Lung (tissue), 12 donors: Measurements from ENCODE around the gene STK35. TPM values are rescaled to one million over a fixed set of nuclear protein-coding genes. Genes with fewer than 3 reads are reported as not detected.

Source experiments
- ATAC-seq: fragments of 200-7000 bp; cut with Tn5 transposase; one replicate; pipeline ENCODE4 v1.9.1; 2020; ENCODE audit warnings: moderate number of reproducible peaks; ENCODE audit not compliant: insufficient read depth, low FRiP score
- DNase-seq, 3 donors: peaks; one replicate each; pipeline ENCODE4 v3.0.0-alpha.2; 2013 to 2017
- H3K27ac ChIP-seq, 2 donors: one replicate each; pipeline ENCODE4 v1.5.1; 2013; ENCODE audit warnings: mild to moderate bottlenecking in 2 of 2, moderate library complexity in 2 of 2, control low read depth in 1 of 2, inconsistent platforms in 1 of 2, low read depth in 1 of 2, low read length in 1 of 2
- H3K27me3 ChIP-seq, 3 donors: one replicate each; pipeline ENCODE4 v1.5.1; 2013; ENCODE audit warnings: low read length in 2 of 3; ENCODE audit not compliant: control insufficient read depth in 3 of 3, insufficient read depth in 3 of 3
- H3K36me3 ChIP-seq, 4 donors: one replicate each; pipeline ENCODE4 v1.5.1; 2013; ENCODE audit warnings: low read length in 4 of 4, mild to moderate bottlenecking in 1 of 4, moderate library complexity in 1 of 4; ENCODE audit not compliant: control insufficient read depth in 4 of 4, insufficient read depth in 4 of 4
- H3K4me1 ChIP-seq, 5 donors: one replicate each; pipeline ENCODE4 v1.5.1; 2013; ENCODE audit warnings: low read length in 5 of 5, mild to moderate bottlenecking in 2 of 5, moderate library complexity in 1 of 5; ENCODE audit not compliant: control insufficient read depth in 5 of 5, insufficient read depth in 5 of 5
- H3K4me3 ChIP-seq: one replicate; pipeline ENCODE4 v1.5.1; 2013; ENCODE audit warnings: mild to moderate bottlenecking, control low read depth, moderate library complexity
- H3K9ac ChIP-seq, 2 donors: one replicate each; pipeline ENCODE4 v1.5.1; 2013; ENCODE audit warnings: low read length in 2 of 2, control low read depth in 1 of 2; ENCODE audit not compliant: insufficient read depth in 1 of 2
- H3K9me3 ChIP-seq, 4 donors: one replicate each; pipeline ENCODE4 v1.5.1; 2013; ENCODE audit warnings: low read length in 3 of 4, mild to moderate bottlenecking in 1 of 4, moderate library complexity in 1 of 4; ENCODE audit not compliant: control insufficient read depth in 4 of 4, insufficient read depth in 3 of 4
- WGBS, 2 donors: extraction: QIAGEN DNeasy Blood & Tissue Kit; methylation state at CpG; one replicate each; pipeline ENCODE4 v1.1.7; 2013; 5-methylcytosine and 5-hydroxymethylcytosine counted together
- polyA plus RNA-seq, 2 donors: library from polyadenylated mRNA; stranded (reverse); fragments of 200-250 nt; gene quantifications; one replicate each; pipeline ENCODE4 v1.2.1, GENCODE V29; 2013
- total RNA-seq, 2 donors: library from RNA; depleted of rRNA in 1 of 2; stranded (reverse); fragments of >200 nt in 1 of 2; gene quantifications; one replicate each; pipeline ENCODE4 v1.2.1, GENCODE V29; 2014 to 2021
- TF ChIP-seq, protein P1 (sequence below): IDR thresholded peaks from 2 replicates; pipeline ENCODE4 v1.5.1; 2012; ENCODE audit warnings: mild to moderate bottlenecking; ENCODE audit errors: control extremely low read depth, extremely low read depth
- donor health status: control.
- donor health status: control.
- donor health status: Bipolar disorder and iron deficiency.
- donor health status: healthy.
- donor health status: DM: yes; HTN: yes; CAD: no.

The STK35 gene
- total and polyA plus RNA-seq, 4 donors = 5.8 to 24.2 (median 12.5) TPM

DNA sequence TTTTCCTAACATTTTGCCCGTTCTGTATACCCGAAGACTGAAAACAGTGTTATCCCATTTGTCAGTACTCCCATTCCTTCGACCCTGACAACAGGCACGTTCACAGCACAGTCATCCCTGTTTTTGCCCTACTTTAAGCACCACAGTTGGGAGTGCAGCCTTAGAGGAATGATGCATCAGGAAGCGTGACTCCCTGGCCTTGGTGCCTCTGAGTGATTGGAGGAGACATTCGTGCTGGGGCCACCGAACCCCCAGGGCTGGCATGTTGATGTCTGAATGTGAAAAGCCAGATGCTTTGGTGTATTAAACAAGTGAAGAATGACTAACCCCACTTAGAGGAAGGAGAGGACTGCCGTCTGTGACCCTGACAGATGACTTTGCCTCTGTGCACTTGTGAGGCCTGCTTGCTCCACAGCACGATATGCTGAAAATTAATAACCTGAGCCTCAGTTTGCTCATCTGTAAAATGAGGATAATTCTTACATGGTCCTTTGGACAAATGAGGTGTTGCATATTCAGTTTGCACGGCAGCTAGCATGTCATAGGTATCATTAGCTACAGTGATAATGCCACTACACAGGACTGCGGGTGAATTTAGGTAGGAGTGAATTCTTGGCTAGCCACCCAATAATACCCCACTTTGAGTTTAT lies 36.0 kb downstream of the STK35 start:
- 93 to 94% methylated on average over 11 of the region's 11 CpGs for WGBS, 2 donors
- Histone ChIP-seq H3K9me3 (no peaks in the 10 kb centered on the region), H3K36me3 (peaks cover 0 to 4% (median 3%) of the 10 kb centered on the region in 4 donors), H3K4me3 (no peak overlapping the region), H3K9ac (no peak overlapping the region), H3K27ac (peak overlapping the region in 1 of 2 donors; percentile 67), H3K27me3 (no peaks in the 10 kb centered on the region), H3K4me1 (peaks cover 2 to 59% (median 21%) of the 10 kb centered on the region in 5 donors)
- TF ChIP-seq, protein P1, sequence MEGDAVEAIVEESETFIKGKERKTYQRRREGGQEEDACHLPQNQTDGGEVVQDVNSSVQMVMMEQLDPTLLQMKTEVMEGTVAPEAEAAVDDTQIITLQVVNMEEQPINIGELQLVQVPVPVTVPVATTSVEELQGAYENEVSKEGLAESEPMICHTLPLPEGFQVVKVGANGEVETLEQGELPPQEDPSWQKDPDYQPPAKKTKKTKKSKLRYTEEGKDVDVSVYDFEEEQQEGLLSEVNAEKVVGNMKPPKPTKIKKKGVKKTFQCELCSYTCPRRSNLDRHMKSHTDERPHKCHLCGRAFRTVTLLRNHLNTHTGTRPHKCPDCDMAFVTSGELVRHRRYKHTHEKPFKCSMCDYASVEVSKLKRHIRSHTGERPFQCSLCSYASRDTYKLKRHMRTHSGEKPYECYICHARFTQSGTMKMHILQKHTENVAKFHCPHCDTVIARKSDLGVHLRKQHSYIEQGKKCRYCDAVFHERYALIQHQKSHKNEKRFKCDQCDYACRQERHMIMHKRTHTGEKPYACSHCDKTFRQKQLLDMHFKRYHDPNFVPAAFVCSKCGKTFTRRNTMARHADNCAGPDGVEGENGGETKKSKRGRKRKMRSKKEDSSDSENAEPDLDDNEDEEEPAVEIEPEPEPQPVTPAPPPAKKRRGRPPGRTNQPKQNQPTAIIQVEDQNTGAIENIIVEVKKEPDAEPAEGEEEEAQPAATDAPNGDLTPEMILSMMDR = no peak
- DNase-seq = no peak
- no peak for ATAC-seq

DNA sequence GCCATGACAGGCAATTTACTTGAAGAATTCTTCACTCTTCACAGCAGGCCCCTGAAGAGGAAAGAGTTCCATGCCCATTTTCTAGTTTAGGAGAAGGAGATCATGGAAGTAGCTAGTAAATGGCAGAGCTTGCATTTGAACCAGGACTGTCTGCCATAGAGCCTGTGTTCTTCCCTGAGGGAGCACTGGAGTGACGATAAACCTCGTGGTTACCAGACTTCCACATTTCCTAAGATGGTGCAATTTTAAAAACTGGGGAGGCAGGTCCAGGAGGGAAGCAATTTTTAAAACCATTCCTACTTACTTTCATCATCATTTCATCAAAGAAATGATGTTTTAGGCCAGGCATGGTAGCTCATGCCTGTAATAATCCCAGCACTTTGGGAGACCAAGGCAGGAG lies 36.8 kb downstream of the STK35 start:
- Histone ChIP-seq H3K27me3 (no peaks in the 10 kb centered on the region), H3K9ac (no peak overlapping the region), H3K9me3 (no peaks in the 10 kb centered on the region), H3K4me1 (peaks cover 0 to 53% (median 17%) of the 10 kb centered on the region in 5 donors), H3K36me3 (peaks cover 0 to 4% (median 3%) of the 10 kb centered on the region in 4 donors), H3K4me3 (no peak overlapping the region), H3K27ac (peak overlapping the region in 1 of 2 donors; percentile 91)
- WGBS, 2 donors = 44 to 64% methylated on average over 2 of the region's 2 CpGs
- TF ChIP-seq, protein P1 = no peak
- no peak for DNase-seq
- no peak for ATAC-seq

DNA sequence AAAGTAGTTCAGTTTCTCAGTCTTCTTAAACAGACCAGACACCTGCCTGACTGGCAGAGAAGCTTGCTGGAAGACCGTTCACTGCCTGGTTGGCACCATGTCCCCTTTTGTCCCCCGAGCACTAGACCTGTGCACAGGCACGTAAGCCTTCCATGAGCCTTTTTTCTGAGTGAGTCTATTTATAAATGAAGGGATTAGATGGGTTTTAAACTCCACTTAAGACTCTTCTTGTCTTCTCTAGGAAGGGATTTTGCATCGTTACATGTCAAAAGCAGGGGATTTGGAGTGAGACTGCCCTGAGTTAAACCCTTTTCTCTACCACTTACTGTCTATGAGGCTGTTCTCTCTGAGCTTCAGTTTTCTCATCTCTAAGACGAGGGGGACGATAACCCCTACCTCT lies 37.6 kb downstream of the STK35 start:
- peak overlapping the region in 1 of 2 donors; percentile 91 for H3K27ac ChIP-seq

More for the DNA sequence above, 37.6 kb downstream of the STK35 start:
- no peak for DNase-seq
- H3K4me3 ChIP-seq = no peak overlapping the region
- TF ChIP-seq, protein P1 = no peak
- H3K9me3 ChIP-seq = no peaks in the 10 kb centered on the region
- ATAC-seq = no peak
- peaks cover 0 to 53% (median 11%) of the 10 kb centered on the region in 5 donors for H3K4me1 ChIP-seq
- H3K36me3 ChIP-seq = peaks cover 0 to 9% (median 6%) of the 10 kb centered on the region in 4 donors
- 86 to 97% methylated on average over 6 of the region's 6 CpGs for WGBS, 2 donors
- H3K9ac ChIP-seq = no peak overlapping the region
- no peaks in the 10 kb centered on the region for H3K27me3 ChIP-seq
